OCI-LY1 (cell line): ENCODE data around the gene KRT3.

Experiments used
- H2AFZ ChIP-seq: fragments of 200-600 bp; sonication (generic), shearing (Covaris generic); 2 replicates; pipeline ENCODE4 v1.6.0; 2014; ENCODE audit warnings: antibody characterized with exemption, mild to moderate bottlenecking, low read length
- H3F3A ChIP-seq: fragments of 200-600 bp; sonication (generic), shearing (Covaris generic); 2 replicates; pipeline ENCODE4 v1.6.0; 2014; ENCODE audit warnings: mild to moderate bottlenecking, antibody characterized with exemption, low read length, moderate library complexity; ENCODE audit not compliant: insufficient read depth
- H3K27ac ChIP-seq: fragments of 200-600 bp; sonication (generic); 2 replicates; pipeline ENCODE4 v1.5.1; 2014; ENCODE audit warnings: low read length, mixed run types, mild to moderate bottlenecking, low read depth; ENCODE audit not compliant: poor library complexity, severe bottlenecking
- H3K27me3 ChIP-seq: fragments of 200-600 bp; sonication (generic); 2 replicates; pipeline ENCODE4 v1.6.0; 2014; ENCODE audit warnings: antibody characterized with exemption, mild to moderate bottlenecking, low read length, moderate library complexity; ENCODE audit not compliant: insufficient read depth
- H3K36me3 ChIP-seq: fragments of 200-600 bp; sonication (generic); 2 replicates; pipeline ENCODE4 v1.6.1; 2014; ENCODE audit warnings: mild to moderate bottlenecking, antibody characterized with exemption, low read length, moderate library complexity, mixed read lengths; ENCODE audit not compliant: insufficient read depth
- H3K4me1 ChIP-seq: fragments of 200-600 bp; sonication (generic); 2 replicates; pipeline ENCODE4 v1.5.1; 2014; ENCODE audit warnings: mild to moderate bottlenecking, low read length, moderate library complexity; ENCODE audit not compliant: insufficient read depth, severe bottlenecking
- H3K4me2 ChIP-seq: fragments of 200-600 bp; sonication (generic), shearing (Covaris generic); 2 replicates; pipeline ENCODE4 v1.6.1; 2014; ENCODE audit warnings: low read length
- H3K4me3 ChIP-seq: fragments of 200-600 bp; sonication (generic); 2 replicates; pipeline ENCODE4 v1.5.1; 2014; ENCODE audit warnings: low read length, low read depth, mild to moderate bottlenecking, mixed read lengths; ENCODE audit not compliant: poor library complexity, severe bottlenecking
- H3K79me2 ChIP-seq: fragments of 200-600 bp; shearing (Covaris generic); 2 replicates; pipeline ENCODE4 v1.6.1; 2016; ENCODE audit warnings: mixed run types, low read length, mixed read lengths; ENCODE audit not compliant: insufficient read depth
- H3K9ac ChIP-seq: fragments of 200-600 bp; sonication (generic), shearing (Covaris generic); 2 replicates; pipeline ENCODE4 v1.6.1; 2014; ENCODE audit warnings: mild to moderate bottlenecking, low read length, mixed read lengths
- H3K9me2 ChIP-seq: fragments of 200-600 bp; sonication (generic), shearing (Covaris generic); 2 replicates; pipeline ENCODE4 v1.6.1; 2014; ENCODE audit warnings: low read depth, mild to moderate bottlenecking, low read length, mixed read lengths
- H3K9me3 ChIP-seq: fragments of 200-600 bp; shearing (Covaris generic); 2 replicates; pipeline ENCODE4 v1.6.1; 2014; ENCODE audit warnings: low read length, mixed read lengths
- H4K20me1 ChIP-seq: fragments of 200-600 bp; sonication (generic), shearing (Covaris generic); 2 replicates; pipeline ENCODE4 v1.6.0; 2016; ENCODE audit warnings: mild to moderate bottlenecking, low read length; ENCODE audit not compliant: insufficient read depth
- CTCF ChIP-seq: fragments of 200-600 bp; sonication (generic), shearing (Covaris generic); IDR thresholded peaks from 2 replicates; pipeline ENCODE4 v1.5.1; 2017; ENCODE audit warnings: mild to moderate bottlenecking, antibody characterized with exemption, low read length, moderate library complexity, mixed read lengths
- EZH2 ChIP-seq: fragments of 200-600 bp; sonication (generic), shearing (Covaris generic); IDR thresholded peaks from 2 replicates; pipeline ENCODE4 v1.8.0; 2017; ENCODE audit warnings: borderline replicate concordance, mixed run types, mild to moderate bottlenecking, antibody characterized with exemption, low read length, moderate library complexity, mixed read lengths

The KRT3 gene

GRCh38 chr12:52834727-52835001, 38.7 kb upstream of the KRT3 start:
- no peaks in the 10 kb centered on the region for H4K20me1 ChIP-seq
- TF ChIP-seq EZH2 (no peak), CTCF (no peak)
- no peaks in the 10 kb centered on the region for H3K9me3 ChIP-seq
- H3F3A ChIP-seq: no peaks in the 10 kb centered on the region
- no peaks in the 10 kb centered on the region for H3K4me1 ChIP-seq
- no peak overlapping the region for H3K4me3 ChIP-seq
- H2AFZ ChIP-seq: no peak overlapping the region
- H3K36me3 ChIP-seq: no peaks in the 10 kb centered on the region
- no peak overlapping the region for H3K27ac ChIP-seq
- peaks cover 9% of the 10 kb centered on the region; the same call in 1 of the 2 replicates for H3K27me3 ChIP-seq
- no peaks in the 10 kb centered on the region for H3K9me2 ChIP-seq
- H3K4me2 ChIP-seq: no peak overlapping the region
- H3K9ac ChIP-seq: no peak overlapping the region
- H3K79me2 ChIP-seq: no peaks in the 10 kb centered on the region

GRCh38 chr12:52833922-52834726, 38.2 kb upstream of the KRT3 start, which contains the start of gene KRT79:
TSS of gene KRT79 (minus strand) at chr12:52834311. CDS start at chr12:52834260, 51 bp downstream.
- H3K9me3 ChIP-seq: no peaks in the 10 kb centered on the region
- H3K79me2 ChIP-seq: no peaks in the 10 kb centered on the region
- H3K4me2 ChIP-seq: no peak within 1 kb of the TSS
- no peaks in the 10 kb centered on the region for H4K20me1 ChIP-seq
- H3K4me3 ChIP-seq: no peak within 1 kb of the TSS
- no peaks in the 10 kb centered on the region for H3K9me2 ChIP-seq
- H3K36me3 ChIP-seq: no peaks in the 10 kb centered on the region
- TF ChIP-seq EZH2: no peak
- no peak for TF ChIP-seq CTCF
- no peaks in the 10 kb centered on the region for H3K4me1 ChIP-seq
- no peak within 1 kb of the TSS for H2AFZ ChIP-seq
- H3K27ac ChIP-seq: no peak within 1 kb of the TSS
- H3K27me3 ChIP-seq: peaks cover 9% of the 10 kb centered on the region; the same call in 1 of the 2 replicates
- no peak within 1 kb of the TSS for H3K9ac ChIP-seq
- no peaks in the 10 kb centered on the region for H3F3A ChIP-seq

GRCh38 chr12:52832985-52833905, 37.3 kb upstream of the KRT3 start:
- Histone ChIP-seq H3F3A (no peaks in the 10 kb centered on the region), H3K79me2 (no peaks in the 10 kb centered on the region), H3K4me2 (no peak overlapping the region), H3K4me3 (no peak overlapping the region), H3K27ac (no peak overlapping the region), H3K9ac (no peak overlapping the region), H4K20me1 (no peaks in the 10 kb centered on the region), H3K36me3 (no peaks in the 10 kb centered on the region), H2AFZ (no peak overlapping the region), H3K4me1 (no peaks in the 10 kb centered on the region), H3K9me2 (no peaks in the 10 kb centered on the region), H3K9me3 (no peaks in the 10 kb centered on the region), H3K27me3 (peaks cover 9% of the 10 kb centered on the region; the same call in 1 of the 2 replicates)
- TF ChIP-seq CTCF: no peak
- no peak for TF ChIP-seq EZH2
